ENCODE data around the gene RNASE8. TPM values are rescaled to one million over a fixed set of nuclear protein-coding genes. Genes with fewer than 3 reads are reported as not detected.

RNASE8 gene
- total RNA-seq, 1 experiment from 2014 or later: not detected

- Mint-ChIP-seq H3K9me3 (no peaks in the 10 kb centered on the region), H3K4me1 (peaks cover 62% of the 10 kb centered on the region), H3K27ac (peak within 1 kb of the TSS; percentile 97), H3K36me3 (no peaks in the 10 kb centered on the region), H3K27me3 (ENCODE audit: low read depth) (no peaks in the 10 kb centered on the region), H3K4me3 (peak within 1 kb of the TSS; percentile 93)
- CTCF ChIA-PET: interaction anchor here (2.4 to 8.6 kb wide), 5 partner anchors 6 to 86 kb away, joined by 10 to 321 read pairs (median 111); partner anchors contain the start of gene ARHGEF40
- POLR2A ChIA-PET: interaction anchor here (2.2 kb wide), 1 partner anchor 30 kb away, joined by 7 read pairs; no protein-coding TSS in a partner anchor
- ATAC-seq (no peak), DNase-seq (ENCODE audit: low spot score) (no peak)
- TF ChIP-seq PRRX2 (CRISPR knock-in tag; IDR thresholded peaks at IDR 0.05) (no peak), ESRRA (CRISPR knock-in tag; IDR thresholded peaks at IDR 0.05; ENCODE audit: borderline replicate concordance) (no peak), ZNF416 (CRISPR knock-in tag; IDR thresholded peaks at IDR 0.05) (no peak), GABPB1 (CRISPR knock-in tag; IDR thresholded peaks at IDR 0.05) (no peak), NR3C1 (CRISPR knock-in tag; conservative IDR thresholded peaks at IDR 0.05; ENCODE audit: low read depth) (no peak), ZNF121 (CRISPR knock-in tag; IDR thresholded peaks at IDR 0.05) (no peak), ZNF263 (CRISPR knock-in tag; IDR thresholded peaks at IDR 0.05; ENCODE audit: low read depth) (no peak), SOX15 (CRISPR knock-in tag; IDR thresholded peaks at IDR 0.05) (no peak), ZBTB21 (CRISPR knock-in tag; IDR thresholded peaks at IDR 0.05; ENCODE audit: borderline replicate concordance) (no peak), ZNF281 (CRISPR knock-in tag; IDR thresholded peaks at IDR 0.05) (no peak), FOXP4 (CRISPR knock-in tag; IDR thresholded peaks at IDR 0.05) (no peak), IRF2 (CRISPR knock-in tag; IDR thresholded peaks at IDR 0.05; ENCODE audit: borderline replicate concordance, low read depth) (no peak), ZNF219 (CRISPR knock-in tag; IDR thresholded peaks at IDR 0.05; ENCODE audit: borderline replicate concordance) (no peak), USF1 (CRISPR knock-in tag; IDR thresholded peaks at IDR 0.05) (no peak)
- TF ChIP-seq, protein P1, sequence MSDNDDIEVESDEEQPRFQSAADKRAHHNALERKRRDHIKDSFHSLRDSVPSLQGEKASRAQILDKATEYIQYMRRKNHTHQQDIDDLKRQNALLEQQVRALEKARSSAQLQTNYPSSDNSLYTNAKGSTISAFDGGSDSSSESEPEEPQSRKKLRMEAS (CRISPR knock-in tag; IDR thresholded peaks at IDR 0.05): no peak
- TF ChIP-seq, protein P2, sequence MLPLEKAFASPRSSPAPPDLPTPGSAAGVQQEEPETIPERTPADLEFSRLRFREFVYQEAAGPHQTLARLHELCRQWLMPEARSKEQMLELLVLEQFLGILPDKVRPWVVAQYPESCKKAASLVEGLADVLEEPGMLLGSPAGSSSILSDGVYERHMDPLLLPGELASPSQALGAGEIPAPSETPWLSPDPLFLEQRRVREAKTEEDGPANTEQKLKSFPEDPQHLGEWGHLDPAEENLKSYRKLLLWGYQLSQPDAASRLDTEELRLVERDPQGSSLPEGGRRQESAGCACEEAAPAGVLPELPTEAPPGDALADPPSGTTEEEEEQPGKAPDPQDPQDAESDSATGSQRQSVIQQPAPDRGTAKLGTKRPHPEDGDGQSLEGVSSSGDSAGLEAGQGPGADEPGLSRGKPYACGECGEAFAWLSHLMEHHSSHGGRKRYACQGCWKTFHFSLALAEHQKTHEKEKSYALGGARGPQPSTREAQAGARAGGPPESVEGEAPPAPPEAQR (CRISPR knock-in tag; IDR thresholded peaks at IDR 0.05): no peak
Measured at GRCh38 chr14:21100931-21101330, 43.3 kb downstream of the RNASE8 start, which contains the start of gene TMEM253. Gene TMEM253, plus strand, starts transcription at chr14:21101066. Its CDS starts 278 bp downstream, at chr14:21101344.

- ChIA-PET POLR2A (interaction anchor here (0.9 to 3.9 kb wide), 5 partner anchors 7 to 34 kb away, joined by 3 to 40 read pairs (median 5); no protein-coding TSS in a partner anchor), CTCF (interaction anchor here (1.7 to 8.6 kb wide), 7 partner anchors 7 to 87 kb away, joined by 6 to 321 read pairs (median 94); partner anchors contain the start of gene ARHGEF40)
- no peak for ATAC-seq
- DNase-seq (ENCODE audit: low spot score): no peak
- peaks cover 62% of the 10 kb centered on the region for H3K4me1 Mint-ChIP-seq
- peak overlapping the region; percentile 97 for H3K27ac Mint-ChIP-seq
- no peaks in the 10 kb centered on the region for H3K9me3 Mint-ChIP-seq
- no peak for TF ChIP-seq ZNF281 (CRISPR knock-in tag; IDR thresholded peaks at IDR 0.05)
- TF ChIP-seq ATF3 (CRISPR knock-in tag; conservative IDR thresholded peaks at IDR 0.05): no peak
- TF ChIP-seq ZBTB21 (CRISPR knock-in tag; IDR thresholded peaks at IDR 0.05; ENCODE audit: borderline replicate concordance): no peak
- TF ChIP-seq CREM (CRISPR knock-in tag; IDR thresholded peaks at IDR 0.05): no peak
- TF ChIP-seq ZNF219 (CRISPR knock-in tag; IDR thresholded peaks at IDR 0.05; ENCODE audit: borderline replicate concordance): no peak
- no peak for TF ChIP-seq AFF4 (CRISPR knock-in tag; IDR thresholded peaks at IDR 0.05; ENCODE audit: borderline replicate concordance)
- no peaks in the 10 kb centered on the region for H3K27me3 Mint-ChIP-seq (ENCODE audit: low read depth)
- H3K4me3 Mint-ChIP-seq: peak overlapping the region; percentile 93
- no peaks in the 10 kb centered on the region for H3K36me3 Mint-ChIP-seq
Measured at GRCh38 chr14:21101802-21102413, 44.3 kb downstream of the RNASE8 start.

Measured in WTC11 (cell line).